OCI-LY7 (cell line): ENCODE results near the gene UCN. TPM values are rescaled to one million over a fixed set of nuclear protein-coding genes. Genes with fewer than 3 reads are reported as not detected.

Experiments used
- BruUV-seq: library from RNA; stranded (reverse); fragments of 400-500 nt; replicated peaks from 2 replicates; lab custom pipeline; 2021; lab: Mats Ljungman, UMichigan
- CTCF ChIA-PET: fragments of 300-600 bp; sonication (Branson Sonifier 250); formaldehyde crosslinking; loops from one replicate; lab custom pipeline; 2022; ENCODE audit warnings: antibody characterized with exemption; ENCODE audit not compliant: unreplicated experiment; lab: Charles Lee
- POLR2A ChIA-PET: fragments of 300-600 bp; sonication (Branson Sonifier 250); formaldehyde crosslinking; loops from one replicate; lab custom pipeline; 2022; ENCODE audit warnings: antibody characterized with exemption; lab: Charles Lee
- DNase-seq: peaks from one replicate; pipeline ENCODE4 v3.0.0-alpha.2; 2015; ENCODE audit warnings: low spot score
- H2AFZ ChIP-seq: fragments of 200-600 bp; sonication (generic), shearing (Covaris generic); 2 replicates; pipeline ENCODE4 v1.6.1; 2014; ENCODE audit warnings: mild to moderate bottlenecking, antibody characterized with exemption, low read length, moderate library complexity
- H3K27ac ChIP-seq: fragments of 200-600 bp; sonication (generic); 2 replicates; pipeline ENCODE4 v1.5.1; 2014; ENCODE audit warnings: mixed run types, low read depth, mild to moderate bottlenecking, moderate library complexity, low read length, inconsistent platforms; ENCODE audit not compliant: poor library complexity, severe bottlenecking
- H3K36me3 ChIP-seq: fragments of 200-600 bp; sonication (generic); 2 replicates; pipeline ENCODE4 v1.6.1; 2014; ENCODE audit warnings: mild to moderate bottlenecking, antibody characterized with exemption, low read length, moderate library complexity, mixed read lengths; ENCODE audit not compliant: insufficient read depth
- H3K4me1 ChIP-seq: fragments of 200-600 bp; sonication (generic); 2 replicates; pipeline ENCODE4 v1.5.1; 2014; ENCODE audit warnings: mild to moderate bottlenecking, low read length; ENCODE audit not compliant: insufficient read depth, poor library complexity, severe bottlenecking
- H3K4me2 ChIP-seq: fragments of 200-600 bp; sonication (generic); 2 replicates; pipeline ENCODE4 v1.6.1; 2014; ENCODE audit warnings: mild to moderate bottlenecking, low read length
- H3K4me3 ChIP-seq: fragments of 200-600 bp; sonication (generic); 2 replicates; pipeline ENCODE4 v1.5.1; 2014; ENCODE audit warnings: mild to moderate bottlenecking, low read depth, low read length; ENCODE audit not compliant: poor library complexity, severe bottlenecking
- H3K79me2 ChIP-seq: fragments of 200-600 bp; sonication (generic); 2 replicates; pipeline ENCODE4 v1.6.1; 2016; ENCODE audit warnings: low read depth, mild to moderate bottlenecking, low read length, moderate library complexity, mixed read lengths; ENCODE audit not compliant: insufficient read depth
- H3K9me2 ChIP-seq: fragments of 200-600 bp; sonication (generic); 2 replicates; pipeline ENCODE4 v1.6.1; 2016; ENCODE audit warnings: mild to moderate bottlenecking, low read length, mixed read lengths; ENCODE audit not compliant: insufficient read depth
- H3K9me3 ChIP-seq: fragments of 200-600 bp; sonication (generic); 2 replicates; pipeline ENCODE4 v1.6.1; 2014; ENCODE audit warnings: mild to moderate bottlenecking, mixed run types, low read length, mixed read lengths
- H4K20me1 ChIP-seq: fragments of 200-600 bp; sonication (generic); 2 replicates; pipeline ENCODE4 v1.6.1; 2014; ENCODE audit warnings: mild to moderate bottlenecking, antibody characterized with exemption, low read length, moderate library complexity, mixed read lengths; ENCODE audit not compliant: insufficient read depth
- EZH2phosphoT487 ChIP-seq: fragments of 200-600 bp; sonication (generic); IDR thresholded peaks from 2 replicates; pipeline ENCODE4 v1.6.1; 2018; ENCODE audit warnings: low read depth, borderline replicate concordance, mild to moderate bottlenecking, mixed run types, antibody characterized with exemption, low read length, moderate library complexity, mixed read lengths
- intact Hi-C: fragments of 100-400 bp; cut with micrococcal nuclease; formaldehyde crosslinking; loops from one replicate; pipeline ENCODE4 v1.10.0; 2022; ENCODE audit not compliant: unreplicated experiment
- total RNA-seq, 2 experiments: library from RNA; depleted of rRNA in 1 of 2; stranded (reverse); fragments of >200 nt in 1 of 2; shearing (Covaris generic) in 1 of 2; gene quantifications; 2 replicates each; pipeline ENCODE4 v1.2.3, GENCODE V29; 2014 to 2022
- TF ChIP-seq, protein P1 (sequence below): fragments of 200-600 bp; sonication (generic); conservative IDR thresholded peaks from 2 replicates; pipeline ENCODE4 v1.5.1; 2014; ENCODE audit warnings: mild to moderate bottlenecking, antibody characterized with exemption, low read length, moderate library complexity, mixed read lengths

UCN gene
- total RNA-seq, 2 experiments from 2014 or later, result 6.4 to 7.2 TPM

DNA sequence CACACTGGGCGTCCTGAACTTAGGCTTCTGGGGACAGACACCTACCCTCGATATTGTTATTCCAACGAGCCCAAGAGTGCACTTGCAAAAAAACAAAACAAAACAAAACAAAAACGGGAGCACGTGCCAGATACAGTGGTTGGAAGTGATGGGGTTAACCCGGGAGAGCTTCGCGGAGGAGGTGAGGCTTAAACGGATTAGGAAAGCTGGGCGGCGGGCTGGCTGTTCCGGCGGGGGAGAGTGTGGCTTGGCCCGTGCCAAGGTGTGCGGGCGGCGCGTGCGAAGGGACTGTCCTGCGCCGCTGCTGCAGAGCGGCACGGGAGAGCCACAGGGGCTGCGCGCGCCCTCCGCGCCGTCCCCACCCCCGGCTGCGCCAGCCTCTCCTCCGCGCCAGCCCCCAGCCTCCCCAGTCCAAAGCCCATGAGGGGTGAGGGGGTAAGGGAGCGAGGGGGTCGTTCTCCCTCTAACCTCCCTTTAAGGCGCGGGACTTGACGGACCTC lies 43.9 kb downstream of the UCN start:
- Histone ChIP-seq H3K36me3 (peaks cover 6% of the 10 kb centered on the region; the same call in 1 of the 2 replicates), H4K20me1 (no peaks in the 10 kb centered on the region), H2AFZ (peak overlapping the region; percentile 76), H3K27ac (peak overlapping the region; percentile 23), H3K9me2 (no peaks in the 10 kb centered on the region), H3K4me3 (peak overlapping the region; percentile 90), H3K79me2 (peaks cover 12% of the 10 kb centered on the region; the same call in 1 of the 2 replicates), H3K4me1 (peaks cover 53% of the 10 kb centered on the region), H3K9me3 (no peaks in the 10 kb centered on the region), H3K4me2 (peak overlapping the region; percentile 100)
- peak; percentile 22 for DNase-seq
- intact Hi-C loops, result loop anchor here (2.0 kb wide), 1 partner anchor 26 kb away; no protein-coding TSS in a partner anchor
- ChIA-PET POLR2A (interaction anchor here (0.7 to 1.1 kb wide), 4 partner anchors 8 to 45 kb away, joined by 3 to 5 read pairs (median 4); no protein-coding TSS in a partner anchor), CTCF (interaction anchor here (1.1 to 2.1 kb wide), 2 partner anchors 15 to 28 kb away, joined by 3 to 7 read pairs; no protein-coding TSS in a partner anchor)
- no TSS peak for BruUV-seq
- TF ChIP-seq, protein P1, sequence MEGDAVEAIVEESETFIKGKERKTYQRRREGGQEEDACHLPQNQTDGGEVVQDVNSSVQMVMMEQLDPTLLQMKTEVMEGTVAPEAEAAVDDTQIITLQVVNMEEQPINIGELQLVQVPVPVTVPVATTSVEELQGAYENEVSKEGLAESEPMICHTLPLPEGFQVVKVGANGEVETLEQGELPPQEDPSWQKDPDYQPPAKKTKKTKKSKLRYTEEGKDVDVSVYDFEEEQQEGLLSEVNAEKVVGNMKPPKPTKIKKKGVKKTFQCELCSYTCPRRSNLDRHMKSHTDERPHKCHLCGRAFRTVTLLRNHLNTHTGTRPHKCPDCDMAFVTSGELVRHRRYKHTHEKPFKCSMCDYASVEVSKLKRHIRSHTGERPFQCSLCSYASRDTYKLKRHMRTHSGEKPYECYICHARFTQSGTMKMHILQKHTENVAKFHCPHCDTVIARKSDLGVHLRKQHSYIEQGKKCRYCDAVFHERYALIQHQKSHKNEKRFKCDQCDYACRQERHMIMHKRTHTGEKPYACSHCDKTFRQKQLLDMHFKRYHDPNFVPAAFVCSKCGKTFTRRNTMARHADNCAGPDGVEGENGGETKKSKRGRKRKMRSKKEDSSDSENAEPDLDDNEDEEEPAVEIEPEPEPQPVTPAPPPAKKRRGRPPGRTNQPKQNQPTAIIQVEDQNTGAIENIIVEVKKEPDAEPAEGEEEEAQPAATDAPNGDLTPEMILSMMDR, result no peak
- no peak for TF ChIP-seq EZH2phosphoT487

- Histone ChIP-seq H3K4me2 (peak overlapping the region; percentile 100), H3K9me3 (no peaks in the 10 kb centered on the region), H2AFZ (peak overlapping the region; percentile 84), H4K20me1 (no peaks in the 10 kb centered on the region), H3K27ac (peak overlapping the region; percentile 2), H3K36me3 (peaks cover 6% of the 10 kb centered on the region; the same call in 1 of the 2 replicates), H3K9me2 (no peaks in the 10 kb centered on the region), H3K4me3 (peak overlapping the region; percentile 90), H3K4me1 (peaks cover 53% of the 10 kb centered on the region), H3K79me2 (peaks cover 12% of the 10 kb centered on the region; the same call in 1 of the 2 replicates)
- CTCF ChIA-PET, result interaction anchor here (1.0 to 1.4 kb wide), 4 partner anchors 12 to 39 kb away, joined by 3 to 4 read pairs (median 3); no protein-coding TSS in a partner anchor
- intact Hi-C loops, result loop anchor here (2.0 kb wide), 1 partner anchor 27 kb away; no protein-coding TSS in a partner anchor
- BruUV-seq, result no TSS peak
- POLR2A ChIA-PET, result interaction anchor here (0.7 to 1.8 kb wide), 5 partner anchors 9 to 130 kb away, joined by 3 to 5 read pairs (median 4); no protein-coding TSS in a partner anchor
- peak; percentile 47 for DNase-seq
- TF ChIP-seq EZH2phosphoT487, result no peak
- TF ChIP-seq, protein P1, result no peak
Measured at GRCh38 chr2:27263287-27264252, 44.7 kb downstream of the UCN start.
